HG02759 (cell line): ENCODE results near the gene GGA3.
"Not testable (repeated sequence)": the region's sequence is repeated elsewhere in the genome, so short reads cannot be mapped to it uniquely, and the experiment has no call there.

Experiments
- ATAC-seq: cut with Tn5 transposase; IDR thresholded peaks from one replicate; pipeline ENCODE4 v1.9.1; 2021; ENCODE audit warnings: mild to moderate bottlenecking, moderate library complexity; ENCODE audit not compliant: unreplicated experiment

GGA3 gene

GRCh38 chr17:75261336-75262111 is at the start of gene GGA3, which contains the start of gene MRPS7:
Gene GGA3, minus strand, starts transcription at chr17:75261606. Its CDS starts 19 bp downstream, at chr17:75261587.
Gene MRPS7, plus strand, starts transcription at chr17:75261879. Its CDS starts 22 bp downstream, at chr17:75261901.
- ATAC-seq: peak; percentile 90

DNA sequence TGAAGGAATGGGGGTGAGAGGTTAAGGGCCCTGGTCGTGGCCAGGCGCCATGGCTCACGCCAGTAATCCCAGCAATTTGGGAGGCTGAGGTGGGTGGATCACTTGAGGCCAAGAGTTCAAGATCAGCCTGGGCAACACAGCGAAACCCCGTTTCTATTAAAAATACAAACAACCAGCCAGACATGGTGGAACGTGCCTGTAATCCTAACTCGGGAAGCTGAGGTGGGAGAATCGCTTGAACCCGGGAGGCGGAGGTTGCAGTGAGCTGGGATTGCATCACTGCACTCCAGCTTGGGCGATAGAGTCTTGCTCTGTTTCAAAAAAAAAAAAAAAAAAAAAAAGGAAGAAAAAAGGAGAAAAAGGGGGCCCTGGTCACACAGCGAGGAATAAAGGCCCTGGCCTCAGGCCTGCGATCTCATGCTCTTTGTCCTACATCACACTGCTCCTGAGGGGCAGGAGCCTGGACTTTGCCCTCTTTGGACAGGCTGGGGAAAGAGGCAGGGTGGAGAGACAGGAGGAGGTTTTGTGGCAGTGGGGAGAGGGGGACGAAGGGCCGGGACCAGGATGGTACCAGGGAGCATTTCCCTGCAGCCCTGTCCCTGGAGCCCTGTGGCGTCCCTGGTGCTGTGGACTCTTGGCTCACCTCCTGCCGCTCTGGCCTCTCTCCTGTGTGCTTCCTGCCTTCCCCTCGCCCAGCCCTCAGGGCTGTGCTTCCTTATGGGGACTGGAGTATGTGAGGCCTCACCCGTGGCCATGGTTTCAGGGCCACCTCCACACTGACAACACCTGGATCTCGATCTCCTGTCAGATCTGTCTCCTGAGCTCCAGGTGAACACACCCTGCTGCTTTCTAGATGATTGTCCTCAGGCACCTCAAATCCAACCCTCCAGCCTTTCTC is 47.6 kb upstream of the GGA3 start:
- no peak for ATAC-seq

- ATAC-seq: no peak
These were observed 46.7 kb upstream of the GGA3 start for GRCh38 chr17:75307957-75308731.

GRCh38 chr17:75301502-75302206 is 40.2 kb upstream of the GGA3 start:
- no peak for ATAC-seq

DNA sequence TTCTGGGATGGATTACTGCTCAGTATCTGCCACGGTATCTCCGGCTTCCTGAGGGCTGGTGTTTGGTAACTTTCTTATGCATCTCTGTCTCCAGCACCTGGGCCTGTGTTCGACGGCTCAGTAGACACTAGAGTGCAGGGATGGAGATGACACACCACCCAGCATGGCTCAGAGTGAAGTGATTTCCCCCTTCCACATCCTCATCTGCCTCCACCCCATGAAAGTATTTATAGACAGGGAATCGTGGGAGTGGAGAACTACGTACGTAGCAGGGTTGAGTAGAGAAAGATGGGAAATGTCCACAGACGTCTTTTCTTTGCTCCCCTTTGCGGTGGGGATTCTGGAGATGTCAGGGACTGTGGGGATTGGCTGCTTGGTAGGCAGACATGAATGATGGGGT is 39.6 kb upstream of the GGA3 start:
- ATAC-seq: no peak

DNA sequence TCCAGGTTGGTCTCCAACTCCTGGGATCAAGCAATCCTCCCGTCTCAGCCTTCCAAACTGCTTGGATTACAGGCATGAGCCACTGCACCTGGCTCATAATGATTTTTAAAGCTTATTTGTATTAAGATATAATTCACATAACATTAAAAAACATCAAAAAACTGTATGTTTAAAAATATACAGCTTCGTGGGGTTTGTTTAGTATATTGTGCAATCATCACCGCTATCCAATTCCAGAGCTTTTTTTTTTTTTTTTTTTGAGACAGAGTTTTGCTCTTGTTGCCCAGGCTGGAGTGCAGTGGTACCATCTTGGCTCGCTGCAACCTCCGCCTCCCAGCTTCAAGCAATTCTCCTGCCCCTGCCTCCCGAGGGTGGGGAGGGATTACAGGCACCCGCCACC is 38.9 kb upstream of the GGA3 start:
- no peak for ATAC-seq

DNA sequence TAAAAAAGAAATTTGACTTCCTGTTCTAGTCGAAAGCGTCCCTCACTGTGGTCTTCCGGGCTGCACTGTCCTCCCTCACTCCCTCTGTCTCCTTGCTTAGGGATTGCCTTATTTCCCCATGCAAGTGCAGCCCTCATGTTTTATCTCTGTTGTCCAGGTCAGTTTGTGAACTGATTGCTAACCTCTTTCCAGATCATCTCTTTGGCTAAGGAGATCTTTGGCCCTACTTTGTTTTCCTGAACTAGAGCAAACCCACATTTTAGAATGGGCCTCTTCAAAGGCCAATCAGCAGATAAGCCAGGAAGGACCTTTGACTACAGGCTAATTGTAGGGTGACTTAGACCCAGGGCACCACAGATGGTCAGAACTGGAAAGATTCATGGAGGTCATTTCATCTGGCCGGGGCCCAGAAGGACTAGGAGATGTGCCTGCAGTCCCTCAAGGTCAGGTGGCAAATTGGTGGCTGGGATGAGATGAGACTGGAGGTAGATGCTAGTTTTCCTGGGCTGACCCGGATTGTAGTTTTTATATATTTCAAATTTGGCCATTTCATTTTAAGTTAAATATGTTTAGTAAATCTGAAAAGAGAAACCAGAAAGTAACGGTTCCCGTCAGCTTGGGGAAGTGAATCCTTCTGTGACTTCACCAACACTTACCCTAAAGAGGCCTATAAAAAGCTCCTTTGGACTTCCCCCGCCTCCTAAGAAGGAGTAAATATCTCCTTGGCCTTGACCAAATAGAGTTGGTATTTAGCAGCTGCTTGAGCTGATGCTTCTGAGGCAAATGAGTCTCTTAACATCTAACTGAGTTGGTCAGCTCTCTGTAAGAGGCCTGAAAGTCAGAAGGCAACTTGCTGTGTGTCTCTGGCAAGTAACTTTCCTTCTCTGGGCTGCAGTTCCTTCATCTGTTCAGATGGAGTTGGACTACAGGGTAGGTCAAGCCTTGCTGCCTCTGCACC is 34.1 kb upstream of the GGA3 start:
- ATAC-seq: peak; percentile 69

DNA sequence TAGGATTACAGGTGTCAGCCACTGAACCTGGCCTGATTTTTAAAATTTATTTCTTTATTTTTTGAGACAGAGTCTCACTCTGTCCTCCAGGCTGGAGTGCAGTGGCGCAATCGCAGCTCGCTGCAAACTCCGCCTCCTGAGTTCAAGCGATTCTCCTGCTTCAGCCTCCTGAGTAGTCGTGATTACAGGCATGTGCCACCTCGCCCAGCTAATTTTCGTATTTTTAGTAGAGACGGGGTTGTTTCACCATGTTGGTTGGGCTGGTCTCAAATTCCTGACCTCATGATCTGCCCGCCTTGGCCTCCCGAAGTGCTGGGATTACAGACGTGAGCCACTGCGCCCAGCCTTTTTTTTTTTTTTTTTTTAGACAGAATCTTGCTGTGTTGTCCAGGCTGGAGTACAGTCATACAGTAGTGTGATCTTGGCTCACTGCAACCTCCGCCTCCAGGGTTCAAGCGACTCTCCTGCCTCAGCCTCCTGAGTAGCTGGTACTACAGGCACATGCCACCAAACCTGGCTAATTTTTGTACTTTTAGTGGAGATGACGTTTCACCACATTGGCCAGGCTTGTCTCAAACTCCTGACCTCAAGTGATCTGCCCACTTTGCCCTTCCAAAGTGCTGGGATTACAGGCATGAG is 31.5 kb upstream of the GGA3 start:
- not testable (repeated sequence) for ATAC-seq

- ATAC-seq: peak; percentile 1
These were observed 28.5 kb upstream of the GGA3 start for GRCh38 chr17:75289832-75290337.

DNA sequence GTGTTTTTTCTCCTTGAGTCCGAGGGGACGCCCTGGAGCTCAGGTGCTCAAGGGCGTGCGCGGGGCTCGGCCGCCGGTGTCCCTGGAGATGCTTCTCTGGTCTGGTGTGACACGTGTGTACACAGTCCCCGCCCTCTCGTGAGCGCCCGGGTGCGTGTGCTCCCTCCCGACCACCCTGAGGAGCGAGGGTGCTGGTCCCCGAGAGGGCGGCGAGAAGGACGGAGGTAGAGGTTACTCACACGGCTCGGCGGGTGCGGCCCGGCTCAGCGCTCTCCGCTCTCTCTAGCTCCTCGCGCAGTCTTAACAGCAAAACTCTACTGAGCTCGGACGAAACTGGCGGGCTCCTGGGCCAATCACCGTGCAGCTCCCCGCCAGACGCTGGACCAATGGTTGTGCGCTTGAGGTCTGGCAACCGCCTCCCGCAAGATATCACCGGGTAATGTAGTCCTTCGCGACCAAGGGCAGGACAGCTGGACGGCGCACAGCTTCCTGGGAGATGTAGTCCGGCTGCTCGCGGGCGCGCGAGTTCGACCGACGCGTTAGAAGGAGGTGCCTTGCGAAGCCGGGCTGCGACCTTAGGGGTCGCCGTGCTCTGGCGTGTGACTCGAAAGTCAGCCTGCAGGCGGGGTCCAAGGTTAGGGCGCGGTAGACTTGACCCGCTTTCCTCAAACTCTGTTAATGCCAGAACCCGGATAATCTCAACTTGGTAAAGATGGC is 27.9 kb upstream of the GGA3 start, which contains the start of gene SLC25A19:
TSS of gene SLC25A19 (minus strand) at position 319 of the 717 bp plus-strand sequence. CDS start 2,669 bp downstream, outside the sequence.
- peak; percentile 91 for ATAC-seq

- ATAC-seq: peak; percentile 4
These were observed 27.3 kb upstream of the GGA3 start for GRCh38 chr17:75288770-75289114.

GRCh38 chr17:75288359-75288758 is 27.0 kb upstream of the GGA3 start:
- no peak for ATAC-seq

- ATAC-seq: no peak
These were observed 25.8 kb upstream of the GGA3 start for GRCh38 chr17:75287221-75287620.

GRCh38 chr17:75285123-75285522 is 23.7 kb upstream of the GGA3 start:
- ATAC-seq: no peak

- ATAC-seq: not testable (repeated sequence)
These were observed 18.8 kb upstream of the GGA3 start for GRCh38 chr17:75280189-75280588.

DNA sequence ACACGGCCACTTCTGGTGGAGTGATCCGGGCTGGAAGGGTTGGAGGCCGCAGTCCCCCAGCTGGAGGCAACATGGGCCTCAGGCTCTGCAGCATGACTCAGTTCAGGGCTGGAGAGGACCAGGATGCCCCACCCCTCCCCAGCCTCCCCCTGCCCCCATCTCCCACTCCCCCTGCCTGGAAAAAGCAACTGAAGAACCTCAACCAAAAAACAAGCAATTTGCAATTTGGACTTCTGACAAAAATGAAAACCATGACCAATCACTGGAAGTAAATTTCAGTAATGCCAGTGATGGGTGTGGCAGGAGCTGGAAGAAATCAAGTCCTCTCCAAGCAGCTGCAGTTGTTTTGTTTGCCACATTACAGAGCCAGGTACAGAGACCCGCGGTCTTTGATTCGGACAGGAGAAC is 16.3 kb upstream of the GGA3 start:
- ATAC-seq: no peak

DNA sequence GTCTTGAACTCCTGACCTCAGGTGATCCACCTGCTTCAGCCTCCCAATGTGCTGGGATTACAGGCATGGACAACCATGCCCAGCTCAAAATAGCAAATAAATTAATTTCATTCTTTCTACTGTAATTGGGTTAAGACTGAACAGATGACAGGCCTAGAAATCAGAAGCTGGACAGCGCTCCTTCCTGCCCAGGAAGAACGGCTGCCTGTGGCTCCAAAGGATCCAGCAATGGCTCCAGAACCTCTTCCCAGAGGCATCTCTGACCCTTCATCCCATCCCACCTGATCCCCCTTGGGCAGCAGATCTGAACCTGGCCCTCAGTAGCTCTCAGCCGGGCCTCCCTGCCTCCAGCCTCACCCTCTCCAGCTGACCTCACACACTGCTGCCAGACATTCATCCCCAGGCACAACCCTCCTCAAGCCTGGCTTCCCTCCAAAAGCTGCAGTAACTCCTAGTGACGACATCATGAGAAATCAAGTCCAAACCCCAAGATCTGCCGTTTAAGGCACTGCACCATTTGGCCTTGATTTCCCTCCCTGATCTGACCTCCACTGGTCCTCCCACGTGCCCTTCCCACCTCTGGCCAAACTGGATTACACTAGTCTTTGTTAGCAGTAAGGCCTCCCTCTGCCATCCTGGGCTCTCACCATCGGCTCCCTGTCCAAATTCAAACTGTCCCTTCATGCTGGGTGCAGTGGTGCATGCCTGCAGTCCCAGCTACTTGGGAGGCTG is 12.7 kb upstream of the GGA3 start:
- ATAC-seq: no peak
